ENCODE measurements around the gene TSEN2.
"Not testable (repeated sequence)": the region's sequence is repeated elsewhere in the genome, so short reads cannot be mapped to it uniquely, and the experiment has no call there.

Gene TSEN2

DNA sequence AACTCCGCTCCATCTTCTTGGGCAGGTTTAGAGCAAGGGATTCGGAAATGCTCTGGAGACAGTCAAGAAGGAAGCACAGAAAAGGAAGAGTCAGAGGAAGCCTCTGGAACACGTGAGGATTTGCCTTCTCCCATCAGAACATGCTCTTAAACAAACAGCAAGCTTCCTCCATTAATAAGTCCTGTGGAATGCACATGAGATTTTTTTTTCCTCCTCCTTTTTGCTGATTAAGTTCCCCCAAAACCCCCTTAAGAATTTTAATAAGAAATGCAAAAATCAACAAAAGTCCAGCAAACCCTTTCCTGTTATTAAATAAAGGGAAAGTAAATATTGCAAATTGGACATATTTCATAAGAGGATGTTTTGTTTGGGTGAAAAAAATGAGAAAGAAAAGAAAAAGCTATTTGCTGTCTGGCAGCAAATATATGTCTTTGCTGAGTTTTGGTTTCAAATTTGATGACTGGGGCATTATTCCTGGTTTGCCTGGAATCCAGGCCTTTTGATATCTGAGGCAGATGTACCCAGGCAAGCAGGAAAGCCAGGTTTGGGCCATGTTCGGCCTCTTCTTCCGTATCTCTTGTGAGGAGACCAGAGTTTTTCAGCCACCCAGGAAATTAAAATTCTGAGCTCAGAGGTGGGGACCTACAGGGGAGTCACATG, 7.9 kb upstream of the TSEN2 start:
- ATAC-seq = no peak
- no peak for DNase-seq (ENCODE audit: low spot score in 2 of 2)
- no peaks in the 10 kb centered on the region for H3K9me3 Mint-ChIP-seq
- H3K36me3 Mint-ChIP-seq = peaks cover 3% of the 10 kb centered on the region
- H3K27ac Mint-ChIP-seq = peak overlapping the region; percentile 4
- H3K4me3 Mint-ChIP-seq = no peak overlapping the region
- H3K4me1 Mint-ChIP-seq = peaks cover 32% of the 10 kb centered on the region

GRCh38 chr3:12477256-12477655, 7.0 kb upstream of the TSEN2 start:
- H3K9me3 Mint-ChIP-seq = no peaks in the 10 kb centered on the region
- H3K27ac Mint-ChIP-seq = no peak overlapping the region
- no peak for DNase-seq (ENCODE audit: low spot score in 2 of 2)
- H3K4me3 Mint-ChIP-seq = no peak overlapping the region
- ATAC-seq = no peak
- H3K36me3 Mint-ChIP-seq = no peaks in the 10 kb centered on the region
- H3K4me1 Mint-ChIP-seq = peaks cover 24% of the 10 kb centered on the region

GRCh38 chr3:12478326-12478725, 6.0 kb upstream of the TSEN2 start:
- Mint-ChIP-seq H3K4me1 (peaks cover 18% of the 10 kb centered on the region), H3K4me3 (no peak overlapping the region)
- DNase-seq (ENCODE audit: low spot score in 2 of 2) = no peak

DNA sequence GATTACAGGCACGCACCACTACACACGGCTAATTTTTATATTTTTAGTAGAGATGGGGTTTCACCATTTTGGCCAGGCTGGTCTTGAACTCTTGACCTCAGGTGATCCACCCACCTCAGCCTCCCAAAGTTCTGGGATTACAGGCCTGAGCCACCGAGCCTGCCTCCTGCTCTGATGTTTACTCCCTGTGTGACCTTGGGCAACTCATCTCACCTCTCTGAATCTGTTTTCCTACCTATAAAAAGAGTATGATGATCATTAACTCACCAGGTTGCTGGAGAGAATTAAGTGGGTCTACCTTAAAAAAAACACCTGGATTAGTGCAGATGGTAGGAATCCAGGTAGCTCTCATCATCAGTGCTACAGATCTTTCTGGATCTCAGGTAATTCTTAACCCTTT, 5.1 kb upstream of the TSEN2 start:
- not testable (repeated sequence) for H3K36me3 Mint-ChIP-seq; DNase-seq (ENCODE audit: low spot score in 2 of 2); ATAC-seq; H3K4me3 Mint-ChIP-seq; H3K9me3 Mint-ChIP-seq; H3K27ac Mint-ChIP-seq
- H3K4me1 Mint-ChIP-seq = peaks cover 21% of the 10 kb centered on the region

More at GRCh38 chr3:12478326-12478725, 6.0 kb upstream of the TSEN2 start:
- no peaks in the 10 kb centered on the region for H3K36me3 Mint-ChIP-seq
- no peak for ATAC-seq
- H3K27ac Mint-ChIP-seq = no peak overlapping the region
- H3K9me3 Mint-ChIP-seq = no peaks in the 10 kb centered on the region

GRCh38 chr3:12479919-12480427, 4.3 kb upstream of the TSEN2 start:
- H3K27ac Mint-ChIP-seq = peak overlapping the region; percentile 20
- no peak overlapping the region for H3K4me3 Mint-ChIP-seq
- no peaks in the 10 kb centered on the region for H3K9me3 Mint-ChIP-seq
- ATAC-seq (peak; percentile 42), DNase-seq (ENCODE audit: low spot score in 2 of 2) (peak in 1 of 2 donors; percentile 58)
- peaks cover 28% of the 10 kb centered on the region for H3K4me1 Mint-ChIP-seq
- peaks cover 9% of the 10 kb centered on the region for H3K36me3 Mint-ChIP-seq

GRCh38 chr3:12483410-12483809, 870 bp upstream of the TSEN2 start:
- no peak for DNase-seq (ENCODE audit: low spot score in 2 of 2)

DNA sequence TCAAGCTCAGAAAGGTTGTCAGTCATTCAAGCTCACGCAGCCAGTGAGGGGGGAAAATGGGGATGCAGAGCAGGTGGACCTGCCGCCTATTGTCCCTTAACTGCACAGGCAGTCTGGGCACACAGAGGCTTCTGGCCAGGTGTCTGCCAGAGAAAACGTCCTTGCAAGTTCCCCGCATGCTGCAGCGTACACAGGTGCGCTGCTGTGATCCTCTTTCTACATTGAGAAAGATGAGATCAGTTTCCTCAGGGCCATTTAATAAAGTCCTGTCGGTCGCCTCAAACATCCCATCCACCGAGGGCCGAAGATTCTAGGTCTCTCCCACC, 445 bp upstream of the TSEN2 start:
- ATAC-seq (no peak), DNase-seq (ENCODE audit: low spot score in 2 of 2) (no peak)
- Mint-ChIP-seq H3K4me3 (peak overlapping the region; percentile 97), H3K27ac (peak overlapping the region; percentile 96), H3K9me3 (no peaks in the 10 kb centered on the region), H3K36me3 (peaks cover 9% of the 10 kb centered on the region), H3K4me1 (peaks cover 48% of the 10 kb centered on the region)

More at GRCh38 chr3:12483410-12483809, 870 bp upstream of the TSEN2 start:
- Mint-ChIP-seq H3K4me1 (peaks cover 45% of the 10 kb centered on the region), H3K36me3 (peaks cover 9% of the 10 kb centered on the region), H3K4me3 (peak overlapping the region; percentile 97), H3K27ac (peak overlapping the region; percentile 96), H3K9me3 (no peaks in the 10 kb centered on the region)
- no peak for ATAC-seq

DNA sequence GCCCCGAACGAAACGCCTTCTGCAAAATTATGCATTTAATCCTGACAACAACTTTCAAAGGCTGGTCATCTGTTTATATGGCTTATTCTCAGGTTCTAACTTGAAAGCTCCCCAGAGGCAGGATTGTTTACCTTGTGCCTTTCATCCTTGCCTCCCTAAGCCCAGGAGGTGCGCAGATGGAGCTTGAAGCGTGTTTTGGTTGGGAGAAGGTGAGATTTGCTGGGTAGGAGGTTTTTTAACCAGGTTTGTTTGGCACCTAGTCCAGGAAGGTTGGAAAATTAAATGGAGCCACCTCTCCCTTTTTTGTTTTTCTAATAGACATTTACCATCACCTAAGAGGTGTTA, 675 bp downstream of the TSEN2 start:
- H3K27ac Mint-ChIP-seq = peak overlapping the region; percentile 96
- H3K9me3 Mint-ChIP-seq = no peaks in the 10 kb centered on the region
- H3K36me3 Mint-ChIP-seq = peaks cover 14% of the 10 kb centered on the region
- peak overlapping the region; percentile 97 for H3K4me3 Mint-ChIP-seq
- peaks cover 43% of the 10 kb centered on the region for H3K4me1 Mint-ChIP-seq
- DNase-seq (ENCODE audit: low spot score in 2 of 2) = no peak
- no peak for ATAC-seq

- peaks cover 40% of the 10 kb centered on the region for H3K4me1 Mint-ChIP-seq
- H3K9me3 Mint-ChIP-seq = no peaks in the 10 kb centered on the region
- no peak overlapping the region for H3K27ac Mint-ChIP-seq
- peaks cover 24% of the 10 kb centered on the region for H3K36me3 Mint-ChIP-seq
- DNase-seq (ENCODE audit: low spot score in 2 of 2) = no peak
- no peak for ATAC-seq
- peak overlapping the region; percentile 97 for H3K4me3 Mint-ChIP-seq
These were observed 1.7 kb downstream of the TSEN2 start for GRCh38 chr3:12486001-12486400.

GRCh38 chr3:12486916-12487315, 2.6 kb downstream of the TSEN2 start:
- Mint-ChIP-seq H3K27ac (no peak overlapping the region), H3K4me3 (no peak overlapping the region), H3K36me3 (peaks cover 32% of the 10 kb centered on the region), H3K9me3 (no peaks in the 10 kb centered on the region), H3K4me1 (peaks cover 40% of the 10 kb centered on the region)
- DNase-seq (ENCODE audit: low spot score in 2 of 2) (no peak), ATAC-seq (no peak)

GRCh38 chr3:12487336-12487735, 3.1 kb downstream of the TSEN2 start:
- DNase-seq (ENCODE audit: low spot score in 2 of 2) = no peak
- Mint-ChIP-seq H3K9me3 (no peaks in the 10 kb centered on the region), H3K4me3 (no peak overlapping the region), H3K4me1 (peaks cover 40% of the 10 kb centered on the region), H3K36me3 (peaks cover 32% of the 10 kb centered on the region), H3K27ac (no peak overlapping the region)
- ATAC-seq = no peak

DNA sequence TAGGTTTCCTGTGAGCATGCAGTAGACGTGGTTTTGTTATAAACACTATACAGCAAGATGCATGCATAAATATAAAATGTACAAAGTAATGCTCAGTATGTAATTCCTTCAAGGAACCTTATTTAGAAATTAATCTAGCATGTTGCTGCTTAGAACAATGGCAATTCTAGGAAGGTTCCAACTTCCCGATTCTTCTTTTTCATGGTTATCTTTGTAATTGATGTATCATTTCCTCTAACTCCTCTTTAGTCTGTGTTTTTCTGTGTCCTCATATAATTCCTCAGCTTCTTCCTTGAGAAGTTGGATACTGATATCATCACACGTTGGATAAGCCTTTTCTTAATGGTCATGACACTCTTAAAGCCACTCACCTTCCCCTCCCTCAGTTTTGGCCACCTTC, 3.5 kb downstream of the TSEN2 start:
- Mint-ChIP-seq H3K9me3 (no peaks in the 10 kb centered on the region), H3K27ac (no peak overlapping the region), H3K36me3 (peaks cover 35% of the 10 kb centered on the region), H3K4me3 (no peak overlapping the region), H3K4me1 (peaks cover 40% of the 10 kb centered on the region)
- DNase-seq (ENCODE audit: low spot score in 2 of 2) (no peak), ATAC-seq (no peak)

DNA sequence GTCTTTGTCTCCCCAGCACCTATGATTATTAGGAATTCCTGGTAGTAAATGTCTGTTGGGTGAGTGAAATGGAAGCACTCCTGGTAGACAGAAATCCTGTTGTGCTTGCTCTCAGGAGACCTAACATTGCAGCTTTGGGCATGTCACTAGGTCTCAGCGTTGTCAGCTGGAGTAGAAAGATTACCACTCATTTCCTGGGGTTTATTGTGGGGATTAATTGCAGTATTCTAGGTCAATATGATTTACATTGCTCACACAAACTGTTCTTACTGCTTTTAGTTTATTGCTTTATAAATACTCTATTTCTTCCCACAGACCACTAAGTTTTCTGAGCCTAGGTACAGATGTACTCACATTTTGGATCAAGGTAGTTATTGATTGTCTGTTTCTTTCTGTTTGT, 5.1 kb downstream of the TSEN2 start:
- ATAC-seq = no peak
- H3K4me1 Mint-ChIP-seq = peaks cover 26% of the 10 kb centered on the region
- DNase-seq (ENCODE audit: low spot score in 2 of 2) = no peak
- no peaks in the 10 kb centered on the region for H3K9me3 Mint-ChIP-seq
- peaks cover 46% of the 10 kb centered on the region for H3K36me3 Mint-ChIP-seq
- no peak overlapping the region for H3K27ac Mint-ChIP-seq
- H3K4me3 Mint-ChIP-seq = no peak overlapping the region

DNA sequence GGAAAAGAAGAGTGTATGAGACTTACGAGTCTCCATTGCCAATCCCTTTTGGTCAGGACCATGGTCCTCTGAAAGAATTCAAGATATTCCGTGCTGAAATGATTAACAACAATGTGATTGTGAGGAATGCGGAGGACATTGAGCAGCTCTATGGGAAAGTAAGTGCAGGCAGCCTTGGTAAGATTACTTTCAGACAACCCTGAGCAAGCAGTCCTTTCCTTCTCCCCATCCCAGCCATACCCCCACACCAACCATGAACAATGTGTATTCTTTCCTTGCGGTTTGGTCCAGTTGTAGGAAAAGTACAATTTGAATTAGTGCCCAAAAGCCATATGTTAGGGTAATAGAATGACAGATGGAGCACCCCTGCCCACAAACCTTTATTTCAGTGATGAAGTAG, 5.6 kb downstream of the TSEN2 start:
- ATAC-seq = no peak
- DNase-seq (ENCODE audit: low spot score in 2 of 2) = no peak
- peaks cover 21% of the 10 kb centered on the region for H3K4me1 Mint-ChIP-seq
- H3K36me3 Mint-ChIP-seq = peaks cover 47% of the 10 kb centered on the region
- H3K9me3 Mint-ChIP-seq = no peaks in the 10 kb centered on the region
- no peak overlapping the region for H3K27ac Mint-ChIP-seq
- no peak overlapping the region for H3K4me3 Mint-ChIP-seq

DNA sequence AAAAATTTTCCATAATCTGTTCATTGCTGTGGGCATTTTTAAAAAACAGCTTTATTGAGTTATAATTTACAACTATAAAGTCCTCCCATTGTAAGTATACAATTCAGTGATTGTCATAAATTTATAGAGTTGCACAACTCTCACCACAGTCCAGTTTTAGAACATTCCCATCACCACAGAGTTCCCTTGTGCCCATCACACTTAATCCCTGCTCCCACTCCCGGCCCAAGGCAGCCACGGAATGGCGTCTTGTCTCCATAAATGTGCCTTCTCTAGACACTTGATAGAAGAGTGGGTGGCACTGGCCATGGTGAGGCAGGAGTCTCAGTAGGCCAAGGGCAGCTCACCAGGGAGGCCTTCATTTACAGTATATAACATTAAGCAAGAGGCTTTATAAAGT, 6.3 kb downstream of the TSEN2 start:
- no peaks in the 10 kb centered on the region for H3K9me3 Mint-ChIP-seq
- ATAC-seq (no peak), DNase-seq (ENCODE audit: low spot score in 2 of 2) (no peak)
- H3K27ac Mint-ChIP-seq = no peak overlapping the region
- H3K4me1 Mint-ChIP-seq = peaks cover 14% of the 10 kb centered on the region
- peaks cover 53% of the 10 kb centered on the region for H3K36me3 Mint-ChIP-seq
- H3K4me3 Mint-ChIP-seq = no peak overlapping the region

GRCh38 chr3:12495749-12496452, 11.6 kb downstream of the TSEN2 start:
- peaks cover 73% of the 10 kb centered on the region for H3K36me3 Mint-ChIP-seq
- no peaks in the 10 kb centered on the region for H3K9me3 Mint-ChIP-seq
- no peak overlapping the region for H3K27ac Mint-ChIP-seq
- no peaks in the 10 kb centered on the region for H3K4me1 Mint-ChIP-seq
- DNase-seq (ENCODE audit: low spot score in 2 of 2) = no peak
- no peak for ATAC-seq
- H3K4me3 Mint-ChIP-seq = no peak overlapping the region
